Neural cell (in vitro differentiated cells): ENCODE results near the gene CACTIN. TPM values are rescaled to one million over a fixed set of nuclear protein-coding genes. Genes with fewer than 3 reads are reported as not detected.

Experiments used
- H2AFZ ChIP-seq: fragments of 200-600, 300-800 bp; sonication (generic), shearing (Covaris generic); 2 replicates; pipeline ENCODE4 v1.6.0; 2014; ENCODE audit warnings: low read depth, mild to moderate bottlenecking, antibody characterized with exemption, low read length, moderate library complexity
- H3F3A ChIP-seq: fragments of 200-600 bp; shearing (Covaris generic); 2 replicates; pipeline ENCODE4 v1.6.1; 2016; ENCODE audit warnings: mild to moderate bottlenecking, moderate library complexity, mixed read lengths, antibody characterized with exemption, low read length; ENCODE audit not compliant: insufficient read depth, poor library complexity, severe bottlenecking
- H3K27ac ChIP-seq: fragments of 200-600, 300-800 bp; sonication (generic), shearing (Covaris generic); 2 replicates; pipeline ENCODE4 v1.5.1; 2014; ENCODE audit warnings: mild to moderate bottlenecking, low read length, moderate library complexity
- H3K27me3 ChIP-seq: fragments of 300-800, 200-600 bp; sonication (generic), shearing (Covaris generic); 2 replicates; pipeline ENCODE4 v1.6.0; 2014; ENCODE audit warnings: mild to moderate bottlenecking, low read depth, low read length, moderate library complexity; ENCODE audit not compliant: insufficient read depth
- H3K36me3 ChIP-seq: fragments of 300-800, 200-600 bp; sonication (generic), shearing (Covaris generic); 2 replicates; pipeline ENCODE4 v1.5.1; 2014; ENCODE audit warnings: mild to moderate bottlenecking, antibody characterized with exemption, low read length, moderate library complexity; ENCODE audit not compliant: insufficient read depth
- H3K4me2 ChIP-seq: fragments of 300-800, 200-600 bp; sonication (generic), shearing (Covaris generic); 2 replicates; pipeline ENCODE4 v1.6.0; 2014; ENCODE audit warnings: mild to moderate bottlenecking, low read length
- H3K4me3 ChIP-seq: fragments of 300-800, 200-600 bp; sonication (generic), shearing (Covaris generic); 2 replicates; pipeline ENCODE4 v1.5.1; 2014; ENCODE audit warnings: mild to moderate bottlenecking, low read length, moderate library complexity
- H3K79me2 ChIP-seq: fragments of 200-600 bp; shearing (Covaris generic); replicated peaks from 2 replicates; pipeline ENCODE4 v1.6.0; 2014; ENCODE audit warnings: mild to moderate bottlenecking, low read length, moderate library complexity; ENCODE audit not compliant: insufficient read depth
- H3K9ac ChIP-seq: fragments of 300-800, 200-600 bp; sonication (generic), shearing (Covaris generic); 2 replicates; pipeline ENCODE4 v1.6.1; 2016; ENCODE audit warnings: mild to moderate bottlenecking, low read length, mixed read lengths
- H3K9me2 ChIP-seq: fragments of 200-600 bp; shearing (Covaris generic); 2 replicates; pipeline ENCODE4 v1.6.1; 2016; ENCODE audit warnings: mild to moderate bottlenecking, low read length, mixed read lengths; ENCODE audit not compliant: insufficient read depth
- H3K9me3 ChIP-seq: fragments of 200-600, 300-800 bp; sonication (generic), shearing (Covaris generic); 2 replicates; pipeline ENCODE4 v1.6.1; 2016; ENCODE audit warnings: mild to moderate bottlenecking, mixed run types, low read length, moderate library complexity, mixed read lengths
- H4K20me1 ChIP-seq: fragments of 200-600 bp; shearing (Covaris generic); 2 replicates; pipeline ENCODE4 v1.6.1; 2016; ENCODE audit warnings: mild to moderate bottlenecking, mixed run types; ENCODE audit not compliant: insufficient read depth
- EP300 ChIP-seq: fragments of 450-650 bp; conservative IDR thresholded peaks from 2 replicates; pipeline ENCODE4 v1.6.1; 2014; ENCODE audit warnings: antibody characterized with exemption, mild to moderate bottlenecking, moderate library complexity; ENCODE audit not compliant: poor library complexity, severe bottlenecking
- EZH2 ChIP-seq: fragments of 200-600, 300-800 bp; shearing (Covaris generic), sonication (generic); IDR thresholded peaks from 2 replicates; pipeline ENCODE4 v1.6.1; 2014; ENCODE audit warnings: antibody characterized with exemption, low read length, borderline replicate concordance, mild to moderate bottlenecking; ENCODE audit not compliant: insufficient read depth, poor library complexity, severe bottlenecking
- MXI1 ChIP-seq: fragments of 450-650 bp; conservative IDR thresholded peaks from 2 replicates; pipeline ENCODE4 v1.6.1; 2014; ENCODE audit warnings: antibody characterized with exemption, mild to moderate bottlenecking; ENCODE audit not compliant: poor library complexity, severe bottlenecking
- POLR2AphosphoS5 ChIP-seq: IDR thresholded peaks from 2 replicates; pipeline ENCODE4 v1.6.1; 2012
- RAD21 ChIP-seq: fragments of 450-650 bp; conservative IDR thresholded peaks from 2 replicates; pipeline ENCODE4 v1.6.1; 2014; ENCODE audit warnings: antibody characterized with exemption, mild to moderate bottlenecking, moderate library complexity
- SMC3 ChIP-seq: fragments of 450-650 bp; conservative IDR thresholded peaks from 2 replicates; pipeline ENCODE4 v1.6.1; 2014; ENCODE audit warnings: antibody characterized with exemption, mild to moderate bottlenecking, moderate library complexity; ENCODE audit not compliant: poor library complexity
- TAF1 ChIP-seq: IDR thresholded peaks from 2 replicates; pipeline ENCODE4 v1.6.1; 2012; ENCODE audit warnings: low read depth
- polyA plus RNA-seq: library from polyadenylated mRNA; depleted of rRNA; stranded (reverse); fragments of >200 nt; gene quantifications from 2 replicates; pipeline ENCODE4 v1.2.3, GENCODE V29; 2014
- TF ChIP-seq, protein P1 (sequence below): IDR thresholded peaks from 2 replicates; pipeline ENCODE4 v1.6.1; 2012; ENCODE audit warnings: borderline replicate concordance
- TF ChIP-seq, protein P2 (sequence below): fragments of 450-650 bp; IDR thresholded peaks from 2 replicates; pipeline ENCODE4 v1.5.1; 2014; ENCODE audit warnings: antibody characterized with exemption, mild to moderate bottlenecking, moderate library complexity; ENCODE audit not compliant: poor library complexity, severe bottlenecking

CACTIN gene
- polyA plus RNA-seq, 1 donor from 2014 or later = 21.4 TPM

DNA sequence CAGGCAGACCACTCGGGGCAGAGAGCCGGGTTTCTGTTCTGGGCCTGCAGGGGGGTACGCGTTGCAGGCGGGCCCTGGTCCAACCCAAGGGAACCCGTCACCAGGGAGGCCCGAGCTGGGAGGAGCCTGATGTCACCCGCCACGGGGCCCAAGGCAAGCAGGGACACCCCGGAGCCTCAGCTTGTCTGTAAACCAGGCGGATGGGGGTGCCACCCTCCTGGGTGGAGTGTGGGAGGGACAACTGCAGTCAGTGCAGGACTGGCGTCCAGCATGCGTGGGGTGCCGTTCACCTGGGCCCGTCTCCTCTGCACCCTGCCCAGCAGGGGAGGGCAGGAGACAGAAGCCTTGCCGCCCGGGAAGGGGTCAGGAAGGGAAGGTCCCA is 7.0 kb downstream of the CACTIN start:
- Histone ChIP-seq H3K27me3 (no peaks in the 10 kb centered on the region), H3K36me3 (no peaks in the 10 kb centered on the region), H3K27ac (no peak overlapping the region), H3K4me2 (no peak overlapping the region), H3K9ac (no peak overlapping the region), H3K4me3 (no peak overlapping the region), H2AFZ (no peak overlapping the region), H3K9me2 (no peaks in the 10 kb centered on the region), H4K20me1 (no peaks in the 10 kb centered on the region), H3F3A (no peaks in the 10 kb centered on the region), H3K79me2 (no peaks in the 10 kb centered on the region), H3K9me3 (no peaks in the 10 kb centered on the region)
- TF ChIP-seq TAF1 = no peak
- TF ChIP-seq, protein P1, sequence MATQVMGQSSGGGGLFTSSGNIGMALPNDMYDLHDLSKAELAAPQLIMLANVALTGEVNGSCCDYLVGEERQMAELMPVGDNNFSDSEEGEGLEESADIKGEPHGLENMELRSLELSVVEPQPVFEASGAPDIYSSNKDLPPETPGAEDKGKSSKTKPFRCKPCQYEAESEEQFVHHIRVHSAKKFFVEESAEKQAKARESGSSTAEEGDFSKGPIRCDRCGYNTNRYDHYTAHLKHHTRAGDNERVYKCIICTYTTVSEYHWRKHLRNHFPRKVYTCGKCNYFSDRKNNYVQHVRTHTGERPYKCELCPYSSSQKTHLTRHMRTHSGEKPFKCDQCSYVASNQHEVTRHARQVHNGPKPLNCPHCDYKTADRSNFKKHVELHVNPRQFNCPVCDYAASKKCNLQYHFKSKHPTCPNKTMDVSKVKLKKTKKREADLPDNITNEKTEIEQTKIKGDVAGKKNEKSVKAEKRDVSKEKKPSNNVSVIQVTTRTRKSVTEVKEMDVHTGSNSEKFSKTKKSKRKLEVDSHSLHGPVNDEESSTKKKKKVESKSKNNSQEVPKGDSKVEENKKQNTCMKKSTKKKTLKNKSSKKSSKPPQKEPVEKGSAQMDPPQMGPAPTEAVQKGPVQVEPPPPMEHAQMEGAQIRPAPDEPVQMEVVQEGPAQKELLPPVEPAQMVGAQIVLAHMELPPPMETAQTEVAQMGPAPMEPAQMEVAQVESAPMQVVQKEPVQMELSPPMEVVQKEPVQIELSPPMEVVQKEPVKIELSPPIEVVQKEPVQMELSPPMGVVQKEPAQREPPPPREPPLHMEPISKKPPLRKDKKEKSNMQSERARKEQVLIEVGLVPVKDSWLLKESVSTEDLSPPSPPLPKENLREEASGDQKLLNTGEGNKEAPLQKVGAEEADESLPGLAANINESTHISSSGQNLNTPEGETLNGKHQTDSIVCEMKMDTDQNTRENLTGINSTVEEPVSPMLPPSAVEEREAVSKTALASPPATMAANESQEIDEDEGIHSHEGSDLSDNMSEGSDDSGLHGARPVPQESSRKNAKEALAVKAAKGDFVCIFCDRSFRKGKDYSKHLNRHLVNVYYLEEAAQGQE = no peak
- TF ChIP-seq POLR2AphosphoS5 = no peak
- no peak for TF ChIP-seq EP300
- no peak for TF ChIP-seq RAD21
- no peak for TF ChIP-seq MXI1
- TF ChIP-seq SMC3 = no peak
- TF ChIP-seq EZH2 = no peak
- TF ChIP-seq, protein P2, sequence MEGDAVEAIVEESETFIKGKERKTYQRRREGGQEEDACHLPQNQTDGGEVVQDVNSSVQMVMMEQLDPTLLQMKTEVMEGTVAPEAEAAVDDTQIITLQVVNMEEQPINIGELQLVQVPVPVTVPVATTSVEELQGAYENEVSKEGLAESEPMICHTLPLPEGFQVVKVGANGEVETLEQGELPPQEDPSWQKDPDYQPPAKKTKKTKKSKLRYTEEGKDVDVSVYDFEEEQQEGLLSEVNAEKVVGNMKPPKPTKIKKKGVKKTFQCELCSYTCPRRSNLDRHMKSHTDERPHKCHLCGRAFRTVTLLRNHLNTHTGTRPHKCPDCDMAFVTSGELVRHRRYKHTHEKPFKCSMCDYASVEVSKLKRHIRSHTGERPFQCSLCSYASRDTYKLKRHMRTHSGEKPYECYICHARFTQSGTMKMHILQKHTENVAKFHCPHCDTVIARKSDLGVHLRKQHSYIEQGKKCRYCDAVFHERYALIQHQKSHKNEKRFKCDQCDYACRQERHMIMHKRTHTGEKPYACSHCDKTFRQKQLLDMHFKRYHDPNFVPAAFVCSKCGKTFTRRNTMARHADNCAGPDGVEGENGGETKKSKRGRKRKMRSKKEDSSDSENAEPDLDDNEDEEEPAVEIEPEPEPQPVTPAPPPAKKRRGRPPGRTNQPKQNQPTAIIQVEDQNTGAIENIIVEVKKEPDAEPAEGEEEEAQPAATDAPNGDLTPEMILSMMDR = no peak

DNA sequence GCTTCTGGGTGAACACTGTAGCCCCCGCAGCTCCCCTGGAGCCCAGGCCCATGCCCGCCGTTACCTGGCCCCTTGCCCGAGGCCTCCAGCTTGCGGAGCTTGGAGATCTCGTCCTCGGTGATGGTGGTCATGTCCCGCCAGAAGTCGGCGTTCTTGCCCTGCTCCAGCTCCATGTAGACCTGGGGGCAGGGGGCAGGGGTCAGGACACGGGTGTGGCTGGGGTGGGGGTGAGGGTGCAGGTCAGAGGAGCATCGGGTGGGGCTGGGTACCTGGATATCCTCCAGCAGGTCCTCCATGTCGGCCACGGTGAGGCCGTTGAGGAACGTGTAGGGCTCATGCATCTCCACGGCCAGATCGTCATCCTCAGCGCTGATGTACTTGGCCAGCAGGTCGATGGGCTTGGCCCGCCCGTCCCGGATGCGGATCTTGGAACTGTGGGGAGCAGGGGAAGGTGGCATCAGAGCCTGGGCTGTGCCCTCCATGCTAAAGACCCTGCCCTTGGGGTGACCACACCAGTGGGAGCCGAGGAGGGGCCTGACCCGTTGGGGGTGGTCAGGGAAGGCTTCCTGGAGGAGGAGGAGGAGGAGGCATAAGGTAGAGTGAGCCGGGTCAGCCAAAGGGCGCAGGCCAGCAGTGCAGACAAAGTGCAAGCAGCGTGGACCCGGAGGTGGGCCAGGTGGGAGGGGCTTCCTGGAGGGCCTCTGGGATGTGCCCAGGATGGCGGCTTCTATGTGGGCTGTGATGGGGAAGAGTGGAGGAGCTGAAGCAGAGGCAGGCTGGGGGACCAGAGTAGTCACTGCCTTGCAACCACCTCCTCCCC is 7.6 kb downstream of the CACTIN start:
- Histone ChIP-seq H3K9me3 (no peaks in the 10 kb centered on the region), H4K20me1 (no peaks in the 10 kb centered on the region), H2AFZ (no peak overlapping the region), H3K36me3 (no peaks in the 10 kb centered on the region), H3K27ac (no peak overlapping the region), H3F3A (no peaks in the 10 kb centered on the region), H3K9me2 (no peaks in the 10 kb centered on the region), H3K79me2 (no peaks in the 10 kb centered on the region), H3K4me3 (no peak overlapping the region), H3K27me3 (no peaks in the 10 kb centered on the region), H3K4me2 (no peak overlapping the region), H3K9ac (no peak overlapping the region)
- TF ChIP-seq RAD21 (no peak), TAF1 (no peak), EZH2 (no peak), EP300 (no peak), MXI1 (no peak), SMC3 (peak; percentile 9), POLR2AphosphoS5 (no peak)
- TF ChIP-seq, protein P1 = no peak
- TF ChIP-seq, protein P2 = peak; percentile 5
